HCT116 (cell line): Measurements from ENCODE around the gene RNF13.

Experiments used
- CTCF ChIP-seq, 3 experiments: fragments of 200-600 bp in 1 of 3; sonication (generic) in 1 of 3; IDR thresholded peaks in 2 of 3; conservative IDR thresholded peaks in 1 of 3; 2 replicates each; pipeline ENCODE4 v1.5.1; 2012 to 2017; ENCODE audit warnings: low read depth in 2 of 3, low read length in 2 of 3, antibody characterized with exemption in 1 of 3, borderline replicate concordance in 1 of 3, control low read depth in 1 of 3, mild to moderate bottlenecking in 1 of 3, mixed read lengths in 1 of 3, mixed run types in 1 of 3, moderate library complexity in 1 of 3; ENCODE audit not compliant: insufficient read depth in 1 of 3
- EZH2 ChIP-seq: fragments of 200-600 bp; sonication (generic); IDR thresholded peaks from 2 replicates; pipeline ENCODE4 v1.6.1; 2017; ENCODE audit warnings: antibody characterized with exemption, mixed run types
- FOSL1 ChIP-seq: IDR thresholded peaks from 2 replicates; pipeline ENCODE4 v1.6.1; 2012; ENCODE audit warnings: low read depth
- JUND ChIP-seq: IDR thresholded peaks from 2 replicates; pipeline ENCODE4 v1.6.1; 2012
- MAX ChIP-seq: IDR thresholded peaks from 2 replicates; pipeline ENCODE4 v1.6.1; 2012
- POLR2A ChIP-seq: IDR thresholded peaks from 2 replicates; pipeline ENCODE4 v1.7.0; 2011; ENCODE audit warnings: borderline replicate concordance; ENCODE audit not compliant: insufficient read depth, insufficient read length; ENCODE audit errors: extremely low read depth
- POLR2AphosphoS5 ChIP-seq: IDR thresholded peaks from 2 replicates; pipeline ENCODE4 v1.6.1; 2011; ENCODE audit warnings: mild to moderate bottlenecking, low read depth, low read length, moderate library complexity
- RAD21 ChIP-seq: IDR thresholded peaks from 2 replicates; pipeline ENCODE4 v1.6.1; 2012; ENCODE audit warnings: low read depth, mild to moderate bottlenecking
- SP1 ChIP-seq: IDR thresholded peaks from 2 replicates; pipeline ENCODE4 v1.6.1; 2012; ENCODE audit warnings: low read depth
- TCF7L2 ChIP-seq: IDR thresholded peaks from 2 replicates; pipeline ENCODE4 v1.7.0; 2011; ENCODE audit warnings: borderline replicate concordance, inconsistent platforms; ENCODE audit not compliant: insufficient read depth, insufficient read length; ENCODE audit errors: extremely low read depth
- ZNF274 ChIP-seq: fragments of 200-500 bp; sonication (Bioruptor generic); IDR thresholded peaks from 2 replicates; pipeline ENCODE4 v1.6.1; 2014; ENCODE audit warnings: mild to moderate bottlenecking, low read depth, low read length, inconsistent platforms

GRCh38 chr3:149781741-149782140 lies 31.3 kb upstream of the RNF13 start:
- no peak for TF ChIP-seq POLR2AphosphoS5
- TF ChIP-seq MAX: no peak
- no peak for TF ChIP-seq SP1
- TF ChIP-seq RAD21: no peak
- no peak for TF ChIP-seq TCF7L2
- no peak for TF ChIP-seq CTCF (IDR thresholded peaks at IDR 0.05 in 2 of 3, conservative IDR thresholded peaks at IDR 0.05 in 1 of 3; ENCODE audit: borderline replicate concordance in 1 of 3, insufficient read depth in 1 of 3, low read depth in 2 of 3, low read length in 2 of 3)
- no peak for TF ChIP-seq EZH2
- TF ChIP-seq ZNF274: no peak
- TF ChIP-seq POLR2A: no peak
- no peak for TF ChIP-seq FOSL1
- TF ChIP-seq JUND: no peak
